Caco-2 (cell line): ENCODE results near the gene SMYD3. TPM values are rescaled to one million over a fixed set of nuclear protein-coding genes. Genes with fewer than 3 reads are reported as not detected.

Source experiments
- BruUV-seq: library from RNA; stranded (reverse); fragments of 400-500 nt; replicated peaks from 2 replicates; lab custom pipeline; 2021; lab: Mats Ljungman, UMichigan
- CTCF ChIA-PET: fragments of 300-600 bp; sonication (Branson Sonifier 250); formaldehyde crosslinking; loops from one replicate; lab custom pipeline; 2022; ENCODE audit warnings: antibody characterized with exemption; lab: Charles Lee
- POLR2A ChIA-PET: fragments of 300-600 bp; sonication (Branson Sonifier 250); formaldehyde crosslinking; loops from one replicate; lab custom pipeline; 2022; ENCODE audit warnings: antibody characterized with exemption; lab: Charles Lee
- DNase-seq, 2 experiments: peaks; one replicate each; pipeline versions ENCODE4 v3.0.0 to v3.0.0-alpha.2; 2020 to 2022
- H3K27me3 ChIP-seq: replicated peaks from 2 replicates; pipeline ENCODE4 v1.6.0; 2011; ENCODE audit warnings: low read length; ENCODE audit not compliant: control insufficient read depth, insufficient read depth
- H3K36me3 ChIP-seq: 2 replicates; pipeline ENCODE4 v1.5.1; 2011; ENCODE audit warnings: low read length; ENCODE audit not compliant: control insufficient read depth, insufficient read depth
- H3K4me1 ChIP-seq: fragments of 250-450 bp; sonication (Bioruptor Pico); 2 replicates; pipeline ENCODE4 v1.5.1; 2020; ENCODE audit warnings: mild to moderate bottlenecking
- H3K4me3 ChIP-seq: 2 replicates; pipeline ENCODE4 v1.5.1; 2011; ENCODE audit warnings: low read depth, mild to moderate bottlenecking, control low read depth, low read length
- H3K9me3 ChIP-seq: fragments of 250-450 bp; sonication (Bioruptor Pico); 2 replicates; pipeline ENCODE4 v1.5.1; 2020; ENCODE audit warnings: mild to moderate bottlenecking, moderate library complexity
- H3K27ac Mint-ChIP-seq: one replicate; pipeline ENCODE4 v1.8.0; 2022; ENCODE audit warnings: mixed read lengths; ENCODE audit not compliant: unreplicated experiment
- H3K27me3 Mint-ChIP-seq: one replicate; pipeline ENCODE4 v1.8.0; 2022; ENCODE audit warnings: mixed read lengths; ENCODE audit not compliant: insufficient read depth, unreplicated experiment
- H3K36me3 Mint-ChIP-seq: one replicate; pipeline ENCODE4 v1.8.0; 2022; ENCODE audit warnings: mild to moderate bottlenecking, mixed read lengths; ENCODE audit not compliant: insufficient read depth, unreplicated experiment
- H3K4me1 Mint-ChIP-seq: one replicate; pipeline ENCODE4 v1.8.0; 2022; ENCODE audit warnings: low read depth, mixed read lengths; ENCODE audit not compliant: unreplicated experiment
- H3K4me3 Mint-ChIP-seq: one replicate; pipeline ENCODE4 v1.8.0; 2022; ENCODE audit warnings: mild to moderate bottlenecking, moderate library complexity, mixed read lengths; ENCODE audit not compliant: unreplicated experiment
- H3K9me3 Mint-ChIP-seq: one replicate; pipeline ENCODE4 v1.8.0; 2022; ENCODE audit warnings: mixed read lengths; ENCODE audit not compliant: unreplicated experiment
- intact Hi-C: fragments of 100-400 bp; cut with micrococcal nuclease; formaldehyde crosslinking; loops from one replicate; pipeline ENCODE4 v1.10.0; 2022; ENCODE audit not compliant: unreplicated experiment
- total RNA-seq: library from RNA; stranded (reverse); gene quantifications from 2 replicates; pipeline ENCODE4 v1.2.3, GENCODE V29; 2022
- TF ChIP-seq, protein P1 (sequence below), 2 experiments: fragments of 200-600 bp in 1 of 2; IDR thresholded peaks; 1 replicate in 1 of 2; 2 replicates in 1 of 2; pipeline versions ENCODE4 v1.5.1 to v1.8.0; 2011 to 2022; ENCODE audit warnings: antibody characterized with exemption in 1 of 2, control low read depth in 1 of 2, inconsistent platforms in 1 of 2, low read depth in 1 of 2, low read length in 1 of 2, mild to moderate bottlenecking in 1 of 2, moderate library complexity in 1 of 2; ENCODE audit not compliant: insufficient read depth in 1 of 2, severe bottlenecking in 1 of 2, unreplicated experiment in 1 of 2

The SMYD3 gene
- total RNA-seq, 1 experiment from 2014 or later: 33.0 TPM

DNA sequence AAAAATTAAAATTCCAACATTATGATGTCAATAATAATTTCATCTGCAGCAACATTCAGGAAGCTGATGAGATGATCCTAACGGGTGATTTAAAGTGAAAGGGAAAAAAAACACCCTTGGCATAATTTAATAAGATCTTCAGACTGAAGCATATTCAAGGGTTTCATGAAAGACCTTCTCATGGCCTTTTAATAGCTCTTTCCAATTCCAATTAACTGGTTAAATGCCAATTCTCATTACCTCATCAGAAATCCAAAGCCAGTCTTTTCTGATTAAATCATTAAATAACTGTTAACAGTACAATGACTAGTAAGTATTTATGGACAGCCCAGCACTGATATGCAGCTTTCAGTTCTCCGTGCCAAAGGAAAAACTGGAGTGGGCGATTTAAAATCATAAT is 407.5 kb downstream of the SMYD3 start:
- Histone ChIP-seq H3K4me1 (no peaks in the 10 kb centered on the region), H3K27me3 (no peaks in the 10 kb centered on the region), H3K9me3 (no peaks in the 10 kb centered on the region), H3K4me3 (no peak overlapping the region), H3K36me3 (no peaks in the 10 kb centered on the region)
- no peaks in the 10 kb centered on the region for H3K4me1 Mint-ChIP-seq
- BruUV-seq: no TSS peak
- H3K4me3 Mint-ChIP-seq: no peak overlapping the region
- H3K27me3 Mint-ChIP-seq: no peaks in the 10 kb centered on the region
- H3K36me3 Mint-ChIP-seq: no peaks in the 10 kb centered on the region
- H3K27ac Mint-ChIP-seq: no peak overlapping the region
- ChIA-PET CTCF (no interaction called here), POLR2A (no interaction called here)
- no peaks in the 10 kb centered on the region for H3K9me3 Mint-ChIP-seq
- intact Hi-C loops: no loop called here
- no peak for DNase-seq
- TF ChIP-seq, protein P1, sequence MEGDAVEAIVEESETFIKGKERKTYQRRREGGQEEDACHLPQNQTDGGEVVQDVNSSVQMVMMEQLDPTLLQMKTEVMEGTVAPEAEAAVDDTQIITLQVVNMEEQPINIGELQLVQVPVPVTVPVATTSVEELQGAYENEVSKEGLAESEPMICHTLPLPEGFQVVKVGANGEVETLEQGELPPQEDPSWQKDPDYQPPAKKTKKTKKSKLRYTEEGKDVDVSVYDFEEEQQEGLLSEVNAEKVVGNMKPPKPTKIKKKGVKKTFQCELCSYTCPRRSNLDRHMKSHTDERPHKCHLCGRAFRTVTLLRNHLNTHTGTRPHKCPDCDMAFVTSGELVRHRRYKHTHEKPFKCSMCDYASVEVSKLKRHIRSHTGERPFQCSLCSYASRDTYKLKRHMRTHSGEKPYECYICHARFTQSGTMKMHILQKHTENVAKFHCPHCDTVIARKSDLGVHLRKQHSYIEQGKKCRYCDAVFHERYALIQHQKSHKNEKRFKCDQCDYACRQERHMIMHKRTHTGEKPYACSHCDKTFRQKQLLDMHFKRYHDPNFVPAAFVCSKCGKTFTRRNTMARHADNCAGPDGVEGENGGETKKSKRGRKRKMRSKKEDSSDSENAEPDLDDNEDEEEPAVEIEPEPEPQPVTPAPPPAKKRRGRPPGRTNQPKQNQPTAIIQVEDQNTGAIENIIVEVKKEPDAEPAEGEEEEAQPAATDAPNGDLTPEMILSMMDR (IDR thresholded peaks at IDR 0.05; ENCODE audit: insufficient read depth in 1 of 2, low read depth in 1 of 2, low read length in 1 of 2, severe bottlenecking in 1 of 2, unreplicated experiment in 1 of 2): no peak

DNA sequence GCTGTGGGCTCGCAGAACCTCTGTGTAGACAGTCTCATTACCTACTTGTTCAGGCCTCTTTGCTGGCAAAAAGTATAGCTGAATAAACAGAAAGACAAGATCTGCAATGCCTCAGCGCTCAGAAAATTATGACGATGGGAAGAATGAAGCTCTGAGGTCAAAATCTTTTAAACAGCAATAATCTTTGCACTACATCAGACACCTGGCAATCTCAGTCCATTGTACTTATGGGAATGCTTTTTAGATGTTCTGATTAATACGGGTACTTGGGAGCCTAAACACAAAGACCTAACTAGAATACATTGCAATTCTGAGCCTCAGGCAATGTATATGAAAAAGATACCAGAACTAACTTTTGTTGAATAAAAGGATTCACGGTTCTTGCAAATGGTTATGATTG is 410.7 kb downstream of the SMYD3 start:
- ChIA-PET CTCF (no interaction called here), POLR2A (no interaction called here)
- Histone ChIP-seq H3K36me3 (no peaks in the 10 kb centered on the region), H3K4me3 (no peak overlapping the region), H3K4me1 (no peaks in the 10 kb centered on the region), H3K9me3 (no peaks in the 10 kb centered on the region), H3K27me3 (no peaks in the 10 kb centered on the region)
- no peaks in the 10 kb centered on the region for H3K27me3 Mint-ChIP-seq
- H3K9me3 Mint-ChIP-seq: no peaks in the 10 kb centered on the region
- TF ChIP-seq, protein P1 (IDR thresholded peaks at IDR 0.05; ENCODE audit: insufficient read depth in 1 of 2, low read depth in 1 of 2, low read length in 1 of 2, severe bottlenecking in 1 of 2, unreplicated experiment in 1 of 2): no peak
- intact Hi-C loops: no loop called here
- H3K4me3 Mint-ChIP-seq: no peak overlapping the region
- H3K4me1 Mint-ChIP-seq: no peaks in the 10 kb centered on the region
- H3K27ac Mint-ChIP-seq: no peak overlapping the region
- no peak for DNase-seq
- no TSS peak for BruUV-seq
- H3K36me3 Mint-ChIP-seq: no peaks in the 10 kb centered on the region

DNA sequence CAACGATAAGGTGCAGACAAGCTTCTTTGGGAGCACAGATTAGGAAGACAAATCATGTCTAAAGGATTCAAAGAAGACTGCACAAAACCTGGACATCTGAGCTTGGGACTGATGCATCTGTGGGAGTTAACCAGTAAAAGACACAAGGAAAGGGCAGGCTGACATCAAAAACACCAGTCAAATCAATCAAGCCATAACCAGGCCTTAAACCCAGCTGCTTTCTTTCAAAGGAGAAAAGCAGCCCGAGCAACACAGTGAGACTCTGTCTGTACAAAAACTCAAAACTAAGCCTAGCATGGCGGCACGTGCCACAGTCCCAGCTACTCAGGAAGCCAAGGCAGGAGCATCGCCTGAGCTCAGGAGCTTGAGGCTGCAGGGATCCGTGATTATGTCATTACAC is 411.6 kb downstream of the SMYD3 start:
- H3K36me3 ChIP-seq: no peaks in the 10 kb centered on the region
- ChIA-PET CTCF (no interaction called here), POLR2A (no interaction called here)
- H3K27me3 Mint-ChIP-seq: no peaks in the 10 kb centered on the region
- no peaks in the 10 kb centered on the region for H3K4me1 ChIP-seq
- TF ChIP-seq, protein P1 (IDR thresholded peaks at IDR 0.05; ENCODE audit: insufficient read depth in 1 of 2, low read depth in 1 of 2, low read length in 1 of 2, severe bottlenecking in 1 of 2, unreplicated experiment in 1 of 2): no peak
- no peaks in the 10 kb centered on the region for H3K27me3 ChIP-seq
- H3K4me3 ChIP-seq: no peak overlapping the region
- H3K27ac Mint-ChIP-seq: no peak overlapping the region
- no peaks in the 10 kb centered on the region for H3K4me1 Mint-ChIP-seq
- no peak overlapping the region for H3K4me3 Mint-ChIP-seq
- DNase-seq: no peak
- H3K9me3 ChIP-seq: no peaks in the 10 kb centered on the region
- no peaks in the 10 kb centered on the region for H3K9me3 Mint-ChIP-seq
- BruUV-seq: no TSS peak
- intact Hi-C loops: no loop called here
- peaks cover 5% of the 10 kb centered on the region for H3K36me3 Mint-ChIP-seq
